ENCODE results near the gene PITX3. TPM values are rescaled to one million over a fixed set of nuclear protein-coding genes. Genes with fewer than 3 reads are reported as not detected.

The PITX3 gene
- total and polyA plus RNA-seq, 9 of the 15 experiments (the other 6 are each of a cell fraction or from before 2014, with no cell fraction given) = 0.30 to 0.98 (median 0.95) TPM; not detected in 6

GRCh38 chr10:102185811-102186527 is 55.3 kb downstream of the PITX3 start (continued):
- no peak for TF ChIP-seq DEAF1 (CRISPR knock-in tag; IDR thresholded peaks at IDR 0.05)
- TF ChIP-seq POLR2G (IDR thresholded peaks at IDR 0.05; ENCODE audit: low read depth, low read length) = no peak
- no peak for TF ChIP-seq PREB (CRISPR knock-in tag; IDR thresholded peaks at IDR 0.05)
- TF ChIP-seq MXD1 (CRISPR knock-in tag; IDR thresholded peaks at IDR 0.05; ENCODE audit: borderline replicate concordance, poor library complexity, severe bottlenecking) = no peak
- TF ChIP-seq U2AF2 (optimal IDR thresholded peaks at IDR 0.05; ENCODE audit: low read depth, low read length) = no peak
- TF ChIP-seq ESRRA (IDR thresholded peaks at IDR 0.05; ENCODE audit: borderline replicate concordance, low read depth) = no peak
